Activated CD8-positive, alpha-beta memory T cell treated with anti-CD3 and anti-CD28 coated beads, Interleukin-2, amount 50 U/mL, for 1 hour (primary cell): ENCODE measurements around the gene CRIP3.

Source experiments
- DNase-seq: peaks from one replicate; pipeline ENCODE4 v3.0.0-alpha.2; 2020; ENCODE audit errors: extremely low read depth

CRIP3 gene

DNA sequence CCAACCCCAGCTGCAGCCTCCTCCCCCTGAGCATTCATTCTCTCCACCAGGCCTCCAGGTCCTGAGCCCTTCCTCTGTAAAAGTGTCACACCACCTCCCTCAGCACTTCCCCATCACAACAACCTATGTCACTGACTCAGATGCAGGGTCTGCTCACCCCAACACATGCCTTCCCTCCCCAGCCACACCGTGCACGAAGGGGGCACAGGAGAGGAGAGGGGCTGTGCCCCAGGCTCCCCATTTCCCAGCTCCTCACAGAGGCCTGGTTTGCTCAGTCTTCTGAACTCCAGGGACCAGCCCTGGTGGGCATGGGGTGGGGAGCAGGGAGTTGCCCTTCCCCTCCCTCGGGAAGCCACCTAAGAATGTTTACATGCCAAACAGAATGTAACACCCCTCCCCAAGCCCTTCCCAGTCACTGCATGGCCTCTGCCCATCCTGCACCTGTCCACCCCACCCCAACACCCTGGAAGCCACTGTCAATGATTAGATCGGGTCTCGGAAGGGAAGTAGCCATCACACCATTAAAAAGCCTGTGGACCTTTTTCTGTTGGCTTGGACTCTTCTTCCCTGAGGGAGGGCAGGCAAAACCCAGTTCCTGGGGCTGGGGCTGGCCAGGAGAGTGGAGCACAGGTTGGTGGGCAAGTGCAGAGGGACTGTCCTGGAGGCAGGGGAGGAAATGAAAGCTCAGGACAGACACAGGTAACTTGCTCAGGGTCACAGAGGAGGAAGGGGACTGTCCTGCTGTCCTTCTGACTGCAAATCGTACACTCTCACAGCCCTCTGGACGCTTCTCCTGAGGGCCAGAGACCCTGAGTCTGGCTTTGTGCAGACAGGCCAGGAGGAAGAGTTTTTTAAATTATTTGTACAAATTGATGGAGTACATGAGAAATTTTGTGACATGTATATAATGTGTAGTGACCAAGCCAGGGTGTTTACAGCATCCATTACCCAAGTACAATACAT lies 20.6 kb downstream of the CRIP3 start:
- no peak for DNase-seq

DNA sequence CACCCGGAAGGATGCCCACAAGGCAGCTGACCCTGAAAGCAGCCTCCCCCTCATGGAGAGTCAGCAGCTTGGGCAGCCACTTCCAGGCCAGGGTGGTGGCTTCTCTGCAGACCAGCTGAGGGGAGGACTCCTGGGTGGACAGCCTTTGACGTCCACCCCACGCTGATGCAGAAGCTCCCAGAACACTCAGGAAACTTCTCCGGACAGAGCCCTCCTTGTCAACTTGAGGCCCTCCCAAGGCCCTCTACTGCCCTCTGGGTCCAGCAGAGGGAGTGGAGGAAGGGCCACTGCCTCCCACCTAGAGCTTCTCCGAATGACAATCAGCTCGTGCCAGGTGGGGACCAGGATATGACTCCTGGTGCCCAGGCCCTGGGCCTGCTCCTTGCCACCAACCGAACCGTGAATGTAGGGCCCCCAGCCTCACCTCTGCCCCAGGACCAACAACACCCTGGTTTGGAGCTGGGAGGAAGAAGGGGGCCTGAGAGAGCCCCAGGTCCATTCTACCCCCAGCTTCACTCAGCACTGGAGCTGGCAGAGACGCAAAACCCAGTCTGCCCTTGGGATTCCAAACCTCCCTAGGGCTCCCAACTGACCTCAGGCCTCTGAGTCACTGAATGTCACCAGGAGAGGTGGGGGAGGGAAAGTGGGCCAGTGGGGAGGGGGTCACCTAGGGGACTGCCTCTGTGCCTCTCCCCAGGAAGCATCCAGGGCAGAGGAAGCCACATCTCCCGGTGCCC lies 21.5 kb downstream of the CRIP3 start:
- no peak for DNase-seq

DNA sequence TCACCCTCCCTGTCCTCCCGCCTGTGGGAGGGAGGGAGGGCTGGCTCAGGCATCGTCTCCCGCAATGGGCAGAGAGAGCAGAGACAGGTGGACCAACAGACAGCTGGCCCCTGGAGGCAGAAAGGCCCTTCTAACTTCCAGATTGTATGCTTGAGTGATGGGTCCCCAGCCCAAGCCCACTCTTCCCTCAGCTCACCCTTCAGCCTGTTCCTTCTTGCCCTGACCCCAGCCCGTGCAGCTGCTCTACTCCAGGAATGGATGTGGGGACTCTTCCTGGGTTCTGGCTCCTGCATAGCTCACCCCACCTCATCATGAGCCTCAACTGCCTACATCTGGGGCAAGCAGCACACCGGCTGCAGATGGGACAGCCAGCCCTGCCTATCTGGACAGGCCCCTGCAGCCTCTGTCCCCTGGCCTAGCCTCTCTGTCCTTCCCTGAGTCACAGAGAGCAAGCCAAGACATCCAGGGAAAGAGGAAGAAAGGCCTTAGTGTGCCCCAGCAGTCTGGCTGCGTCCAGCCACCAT lies 22.1 kb downstream of the CRIP3 start:
- DNase-seq: no peak

DNA sequence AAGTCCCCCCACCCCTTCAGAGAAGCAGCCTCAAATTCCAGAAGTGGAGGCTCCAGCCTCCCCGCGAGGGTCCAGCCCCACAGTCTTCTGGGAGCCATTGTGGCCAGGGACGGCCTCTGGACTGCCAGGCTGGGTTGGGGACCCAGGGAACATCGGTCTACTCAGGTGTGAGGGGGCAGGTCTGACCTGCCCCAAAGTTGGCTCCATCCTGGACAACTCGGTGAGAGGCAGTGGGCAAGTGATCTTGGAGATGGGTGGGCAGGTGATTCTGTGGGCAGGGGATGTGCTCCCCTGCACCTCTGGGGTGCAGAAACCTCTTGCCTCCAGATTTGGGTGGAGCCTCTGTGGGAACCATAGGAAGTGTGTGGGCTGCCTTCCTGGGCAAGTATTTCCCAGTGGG lies 22.8 kb downstream of the CRIP3 start:
- no peak for DNase-seq

DNA sequence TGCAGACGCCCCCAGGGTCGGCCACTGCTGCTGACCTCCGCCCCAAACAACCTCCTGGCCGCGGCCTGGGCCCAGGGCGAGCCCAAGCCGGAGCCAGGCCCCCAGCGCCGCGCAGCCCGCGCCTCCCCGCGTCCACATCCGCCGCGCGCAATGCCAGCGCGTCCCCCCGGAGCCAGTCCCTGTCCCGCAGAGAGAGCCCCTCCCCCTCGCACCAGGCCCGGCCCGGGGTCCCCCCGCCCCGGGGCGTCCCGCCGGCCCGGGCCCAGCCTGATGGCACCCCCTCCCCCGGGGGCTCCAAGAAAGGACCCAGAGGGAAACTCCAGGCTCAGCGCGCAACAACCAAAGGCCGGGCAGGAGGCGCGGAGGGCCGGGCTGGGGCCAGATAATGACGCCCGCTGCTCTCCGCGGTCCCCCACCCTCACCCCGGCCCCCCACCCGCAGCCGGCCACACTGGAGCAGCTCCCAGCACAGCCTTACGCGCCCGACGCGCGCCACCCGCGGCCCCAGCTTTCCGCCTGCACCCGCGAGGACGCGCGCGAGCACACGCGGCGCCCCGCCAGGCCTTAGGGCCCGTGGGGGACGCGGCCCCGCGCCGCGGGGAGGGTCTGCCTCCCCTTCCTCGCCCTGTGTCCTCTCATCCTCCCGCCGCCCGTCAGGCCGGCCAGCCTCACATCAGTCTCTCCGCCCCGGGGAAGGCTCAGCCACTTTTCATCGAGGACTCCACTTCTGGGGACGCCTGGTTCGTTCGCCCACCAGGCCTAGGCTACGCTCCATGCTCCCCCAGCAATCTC lies 23.4 kb downstream of the CRIP3 start:
- DNase-seq: no peak

DNA sequence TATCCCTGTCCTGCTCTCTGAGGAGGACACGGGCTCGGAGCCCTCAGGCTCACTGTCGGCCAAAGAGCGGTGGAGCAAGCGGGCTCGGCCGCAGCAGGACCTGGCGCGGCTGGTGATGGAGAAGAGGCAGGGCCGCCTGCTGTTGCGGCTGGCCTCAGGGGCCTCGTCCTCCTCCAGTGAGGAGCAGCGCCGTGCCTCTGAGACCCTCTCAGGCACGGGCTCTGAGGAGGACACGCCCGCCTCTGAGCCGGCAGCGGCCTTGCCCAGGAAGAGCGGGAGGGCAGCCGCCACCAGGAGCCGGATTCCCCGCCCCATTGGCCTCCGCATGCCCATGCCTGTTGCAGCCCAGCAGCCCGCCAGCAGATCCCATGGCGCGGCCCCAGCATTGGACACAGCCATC lies 24.7 kb downstream of the CRIP3 start:
- no peak for DNase-seq

DNA sequence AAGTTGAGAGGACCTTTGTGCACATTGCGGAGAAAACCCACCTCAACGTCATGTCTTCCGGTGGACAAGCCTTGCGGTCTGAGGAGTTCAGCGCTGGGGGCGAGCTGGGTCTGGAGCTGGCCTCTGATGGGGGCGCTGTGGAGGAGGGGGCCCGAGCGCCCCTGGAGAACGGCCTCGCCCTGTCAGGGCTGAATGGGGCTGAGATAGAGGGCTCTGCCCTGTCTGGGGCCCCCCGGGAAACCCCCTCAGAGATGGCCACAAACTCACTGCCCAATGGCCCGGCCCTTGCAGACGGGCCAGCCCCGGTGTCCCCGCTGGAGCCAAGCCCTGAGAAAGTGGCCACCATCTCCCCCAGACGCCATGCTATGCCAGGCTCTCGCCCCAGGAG lies 25.1 kb downstream of the CRIP3 start:
- DNase-seq: no peak

DNA sequence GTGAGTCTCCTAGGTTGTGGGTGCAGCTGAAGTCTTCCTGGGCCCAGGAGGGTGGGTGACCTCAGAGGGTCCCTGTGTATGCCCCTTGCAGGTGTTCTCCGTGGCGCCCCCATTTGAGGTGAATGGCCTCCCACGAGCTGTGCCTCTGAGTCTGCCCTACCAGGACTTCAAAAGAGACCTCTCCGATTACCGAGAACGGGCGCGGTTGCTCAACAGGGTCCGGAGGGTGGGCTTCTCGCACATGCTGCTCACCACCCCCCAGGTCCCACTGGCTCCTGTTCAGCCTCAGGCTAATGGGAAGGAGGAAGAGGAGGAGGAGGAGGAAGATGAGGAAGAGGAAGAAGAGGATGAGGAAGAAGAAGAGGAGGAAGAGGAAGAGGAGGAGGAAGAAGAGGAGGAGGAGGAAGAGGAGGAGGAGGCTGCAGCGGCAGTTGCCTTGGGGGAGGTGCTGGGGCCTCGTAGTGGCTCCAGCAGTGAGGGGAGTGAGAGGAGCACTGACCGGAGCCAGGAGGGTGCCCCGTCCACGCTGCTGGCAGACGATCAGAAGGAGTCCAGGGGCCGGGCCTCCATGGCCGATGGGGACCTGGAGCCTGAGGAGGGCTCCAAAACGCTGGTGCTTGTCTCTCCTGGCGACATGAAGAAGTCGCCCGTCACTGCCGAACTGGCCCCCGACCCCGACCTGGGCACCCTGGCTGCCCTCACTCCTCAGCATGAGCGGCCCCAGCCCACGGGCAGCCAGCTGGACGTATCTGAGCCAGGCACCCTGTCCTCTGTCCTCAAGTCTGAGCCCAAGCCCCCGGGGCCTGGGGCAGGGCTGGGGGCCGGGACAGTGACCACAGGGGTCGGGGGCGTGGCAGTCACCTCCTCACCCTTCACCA lies 25.8 kb downstream of the CRIP3 start:
- DNase-seq: no peak

DNA sequence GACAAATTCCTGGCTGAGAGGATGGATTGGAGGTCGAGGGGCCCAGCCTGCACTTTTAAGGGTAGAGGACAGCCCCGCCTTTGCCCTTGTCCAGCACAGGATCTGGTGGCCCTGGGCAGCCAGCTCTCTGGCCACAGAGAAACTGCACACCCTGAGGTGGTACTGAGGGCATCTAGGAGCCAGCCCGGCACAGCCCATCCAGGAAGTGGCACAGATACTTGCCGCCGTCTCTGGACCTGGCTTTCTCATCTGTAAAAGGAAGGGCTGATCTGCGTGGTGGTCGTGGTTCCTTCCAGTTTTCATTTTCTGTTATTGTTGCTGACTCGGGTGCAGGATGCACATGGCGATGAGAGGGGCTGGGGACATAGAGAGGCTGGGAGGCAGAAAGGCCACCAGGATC lies 26.6 kb downstream of the CRIP3 start:
- DNase-seq: no peak

DNA sequence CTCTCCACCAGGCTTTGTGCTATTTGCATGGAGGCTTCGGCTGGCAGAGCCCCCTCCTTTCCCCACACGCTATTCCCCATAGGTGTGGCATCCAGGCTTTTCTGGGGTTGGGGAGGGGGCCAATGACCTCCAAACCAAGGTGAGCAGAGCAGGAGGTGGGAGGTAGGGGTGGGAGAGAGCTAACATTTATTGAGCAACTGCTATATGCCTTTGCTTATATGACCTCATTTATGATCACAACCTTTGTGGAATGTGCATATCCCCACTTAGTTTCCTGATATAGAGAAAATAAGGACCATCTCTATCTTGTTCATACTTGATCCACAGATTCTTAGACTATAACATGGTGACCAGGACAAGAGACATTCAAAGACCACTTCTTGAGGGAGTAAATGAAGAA lies 28.4 kb downstream of the CRIP3 start:
- no peak for DNase-seq

DNA sequence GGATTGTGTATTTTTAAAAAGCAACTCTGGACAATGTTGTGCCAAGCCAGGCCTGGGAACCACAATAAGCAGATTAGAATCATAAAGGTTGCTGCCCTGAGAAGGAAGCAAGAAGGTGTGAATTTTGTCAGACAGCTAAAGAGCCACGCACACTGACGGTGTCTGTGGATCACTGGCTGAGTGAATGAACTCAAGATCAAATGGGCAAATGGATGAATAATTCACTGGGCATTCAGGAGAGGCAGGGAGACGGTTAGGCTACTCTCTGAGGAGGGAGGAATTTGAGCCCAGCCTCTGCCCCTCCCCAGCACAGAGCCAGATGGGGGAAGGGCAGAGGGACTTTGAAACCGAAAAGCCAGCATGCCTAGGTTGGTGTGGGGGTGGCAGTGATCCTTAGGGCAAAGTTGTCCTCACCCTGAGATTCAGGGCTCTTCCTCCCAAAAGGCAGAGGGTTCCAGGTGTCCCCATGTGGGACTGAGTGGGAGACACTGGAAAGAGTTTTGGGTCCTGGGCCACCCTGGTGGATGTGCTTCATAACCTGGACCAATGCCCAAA lies 30.0 kb downstream of the CRIP3 start:
- DNase-seq: no peak

DNA sequence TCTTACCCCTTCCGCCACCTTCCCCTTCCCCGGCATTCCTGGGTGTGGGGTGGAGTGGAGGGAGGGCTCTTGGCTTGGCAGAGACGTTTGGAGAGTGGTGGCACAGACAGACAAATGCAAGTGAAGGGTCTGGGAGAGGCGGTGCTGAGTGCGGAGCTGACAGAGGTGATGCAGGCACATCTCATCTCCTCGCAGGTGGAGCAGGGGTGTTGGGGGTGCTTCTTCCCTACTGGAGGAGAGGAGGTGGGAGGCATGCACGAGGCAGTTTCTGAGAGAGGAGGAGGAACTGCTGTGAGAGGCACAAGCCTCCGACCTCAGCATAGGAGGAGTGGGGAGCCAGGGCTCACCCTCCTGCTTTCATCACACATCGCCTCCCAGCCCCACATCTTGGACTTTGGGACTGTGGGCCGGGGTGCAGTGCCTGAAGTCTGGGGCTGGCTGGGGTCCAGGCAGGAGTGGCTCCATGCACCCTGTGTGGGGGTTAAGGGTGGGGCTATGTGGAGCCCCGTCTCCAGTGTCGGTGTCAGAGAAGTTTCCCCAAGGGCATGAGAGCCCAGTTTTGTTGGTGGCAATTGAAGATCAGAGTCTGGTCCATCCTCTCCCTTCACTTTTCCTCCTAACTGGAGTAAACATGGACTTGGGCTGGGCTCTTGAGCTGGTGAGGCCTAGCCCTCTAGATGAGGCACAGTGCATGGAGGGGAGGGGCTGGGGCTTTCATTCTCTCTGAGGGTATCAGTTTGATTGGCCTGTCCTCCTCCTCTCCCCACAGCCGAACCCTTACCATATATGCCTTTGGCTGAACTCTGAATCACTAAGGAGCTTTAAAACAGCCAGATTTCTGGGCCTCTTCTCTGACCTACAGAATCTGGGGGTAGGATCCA lies 30.7 kb downstream of the CRIP3 start:
- DNase-seq: no peak

DNA sequence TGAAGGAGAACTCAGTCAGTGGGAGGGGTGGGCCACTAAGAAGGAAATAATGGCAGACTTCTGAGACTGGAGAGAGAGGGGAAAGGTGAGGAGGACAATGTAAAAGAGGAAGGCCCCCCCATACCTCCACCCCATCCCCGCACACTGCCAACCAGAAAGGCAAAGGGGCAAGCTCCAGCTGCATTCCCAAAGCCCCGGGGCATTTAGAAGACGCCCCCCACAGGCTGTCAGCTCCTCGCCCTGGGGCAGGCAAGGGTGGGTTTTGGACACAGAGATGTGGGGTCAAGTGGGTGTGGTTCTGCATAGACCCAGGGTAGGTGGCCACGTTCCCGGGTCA lies 31.4 kb downstream of the CRIP3 start:
- no peak for DNase-seq

DNA sequence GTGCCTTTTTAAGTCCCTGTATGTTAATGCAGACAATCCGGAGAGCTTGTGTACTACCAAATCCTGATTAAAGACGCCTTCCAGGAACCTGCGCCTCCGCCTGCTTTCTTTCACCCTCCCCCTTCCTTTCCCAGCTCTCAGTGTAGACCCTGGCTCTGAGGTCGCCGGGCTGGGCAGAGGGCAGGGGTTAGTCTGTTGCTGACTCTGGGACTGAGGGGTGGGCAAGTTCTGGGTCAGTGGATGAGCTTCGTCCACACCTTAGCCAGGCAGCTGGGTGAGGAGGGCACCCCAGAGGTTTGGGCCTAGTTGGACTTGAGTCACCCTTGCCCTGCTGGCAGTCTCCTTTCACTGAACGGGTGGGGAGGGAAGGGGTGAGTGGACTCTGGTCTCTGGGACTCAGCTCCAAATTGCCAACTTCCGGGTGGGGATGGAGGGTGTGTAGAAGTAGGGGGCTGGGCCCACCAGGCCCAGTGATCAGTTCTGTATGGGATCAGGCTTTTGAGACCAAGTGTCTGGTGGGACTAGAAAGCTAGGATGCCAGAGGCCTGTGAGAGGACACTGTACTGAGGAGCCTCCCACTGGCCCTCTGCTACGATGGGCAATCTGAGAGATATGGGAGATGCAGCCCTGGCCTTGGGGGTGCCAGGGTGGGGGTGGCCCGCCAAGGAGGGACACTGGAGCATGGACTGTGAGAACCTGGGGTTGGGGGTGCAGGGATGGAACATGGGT lies 31.9 kb downstream of the CRIP3 start:
- no peak for DNase-seq

DNA sequence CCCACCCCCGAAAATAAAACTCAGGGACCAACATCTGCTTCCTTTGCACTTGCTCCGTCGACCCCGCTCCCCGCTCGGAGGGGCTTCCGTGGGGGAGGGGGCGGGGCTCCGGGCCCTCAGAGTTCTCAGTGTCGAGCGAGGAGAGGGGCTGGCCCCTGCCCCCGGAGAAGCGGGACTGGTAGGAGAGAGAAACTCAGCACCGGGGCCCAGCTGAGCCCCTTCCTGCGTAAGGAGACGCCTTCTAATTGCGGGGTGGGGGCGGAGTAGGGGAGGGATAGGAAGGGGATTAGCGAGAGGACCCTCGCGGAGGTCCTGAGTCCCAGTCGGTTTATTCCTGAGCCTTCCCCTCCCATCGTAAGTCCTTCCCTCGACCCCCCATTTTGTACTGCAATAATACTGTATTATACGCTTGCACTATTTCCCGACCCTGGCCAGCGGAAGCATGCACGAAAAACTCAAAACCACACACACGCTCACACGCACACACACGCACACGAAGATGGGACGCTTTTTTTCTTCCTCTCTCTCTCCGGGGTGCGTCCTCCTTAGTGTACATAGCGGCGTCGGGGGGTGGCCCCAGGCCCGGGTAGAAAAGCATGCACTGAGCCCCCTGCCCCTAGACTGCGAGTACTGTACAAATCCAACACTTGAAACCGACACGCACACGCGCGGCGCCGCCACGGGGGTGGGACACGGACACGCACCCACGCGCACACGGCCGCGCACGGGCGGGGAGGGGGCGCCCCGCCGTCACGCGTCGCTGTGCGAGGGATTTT lies 32.6 kb downstream of the CRIP3 start:
- no peak for DNase-seq

DNA sequence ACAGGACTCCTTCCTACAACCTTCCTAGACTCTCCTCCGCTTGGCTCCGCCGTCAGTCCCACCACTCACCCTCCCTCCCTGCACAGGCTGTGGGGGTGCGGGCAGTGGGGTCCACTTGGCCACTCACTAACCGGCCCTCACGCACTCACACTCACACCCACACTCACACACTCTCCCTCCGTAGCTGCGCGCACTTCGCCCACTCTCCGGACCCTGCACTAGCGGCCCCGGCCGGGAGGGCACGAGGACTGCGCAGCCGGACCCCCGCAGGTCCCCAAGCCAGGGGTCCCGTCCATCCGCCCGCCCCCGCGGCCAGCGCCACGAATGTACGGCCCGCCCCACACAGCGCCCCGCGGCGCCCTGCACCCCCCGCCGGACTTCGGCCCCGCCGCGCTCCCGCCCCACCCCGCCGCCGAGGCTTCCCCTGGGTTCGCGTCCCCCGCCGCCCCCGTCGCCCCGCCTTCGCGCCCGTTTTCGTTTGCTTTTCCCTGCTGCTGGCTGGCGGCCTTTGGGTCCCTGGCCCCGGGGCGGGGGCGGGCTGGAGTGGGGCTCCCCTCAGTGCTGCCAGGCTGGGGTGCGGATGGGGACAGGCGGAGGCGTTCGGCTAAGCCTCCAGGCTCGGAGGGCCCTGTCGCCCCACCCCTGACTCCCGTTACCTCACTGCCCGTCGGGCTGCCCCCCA lies 33.6 kb downstream of the CRIP3 start:
- no peak for DNase-seq

DNA sequence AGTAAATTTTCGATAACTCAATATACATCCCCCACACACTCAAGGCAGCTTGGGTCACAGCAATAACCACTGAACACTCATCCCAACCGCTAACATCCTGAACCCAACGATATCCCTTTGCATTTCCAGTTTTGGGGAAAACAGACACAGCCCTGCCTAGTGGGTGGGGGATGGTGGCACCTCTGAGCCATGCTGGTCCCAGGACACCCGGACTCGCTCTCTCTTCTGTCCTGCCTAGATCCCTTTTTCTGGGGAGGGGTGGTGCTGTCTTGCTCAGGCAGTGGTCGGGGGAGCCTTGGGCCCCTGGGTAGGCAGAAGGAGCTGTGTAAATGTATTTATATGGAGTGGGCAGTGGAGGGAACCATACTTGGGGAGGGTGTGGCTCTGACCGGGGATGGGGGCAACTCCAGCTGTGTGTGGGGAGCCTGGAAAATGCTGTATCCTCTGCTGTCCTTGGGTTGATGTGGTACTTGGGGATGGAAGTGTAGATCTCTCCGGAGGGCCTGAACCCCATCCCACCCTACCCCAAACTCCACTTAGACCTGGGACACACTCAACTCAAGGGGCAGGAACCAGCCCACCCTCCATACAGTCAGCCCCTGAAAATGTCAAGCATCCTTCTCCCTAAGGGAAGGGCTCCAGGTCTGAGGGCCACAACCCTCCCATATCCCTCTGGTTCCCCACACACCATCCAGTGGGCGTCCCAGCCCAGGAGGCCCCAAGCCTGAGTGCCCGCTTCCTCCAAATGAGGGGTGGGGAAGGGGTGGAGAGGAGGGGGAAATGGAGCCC lies 34.3 kb downstream of the CRIP3 start:
- DNase-seq: no peak
